ENCODE data around the gene INPP4B. TPM values are rescaled to one million over a fixed set of nuclear protein-coding genes. Genes with fewer than 3 reads are reported as not detected.

The INPP4B gene
- total and polyA plus RNA-seq, 7 experiments from 2014 or later: 52.8 to 77.5 (median 64.2) TPM

GRCh38 chr4:142297313-142297712, 548.8 kb downstream of the INPP4B start:
- POLR2A ChIA-PET: interaction anchor here (0.7 to 2.5 kb wide), 2 partner anchors 11 to 61 kb away, joined by 3 to 10 read pairs; no protein-coding TSS in a partner anchor
- Mint-ChIP-seq H3K27ac (peak overlapping the region in 2 of 9 donors; percentile 67 to 70), H3K4me1 (peaks cover 12 to 79% (median 57%) of the 10 kb centered on the region in 7 donors)

DNA sequence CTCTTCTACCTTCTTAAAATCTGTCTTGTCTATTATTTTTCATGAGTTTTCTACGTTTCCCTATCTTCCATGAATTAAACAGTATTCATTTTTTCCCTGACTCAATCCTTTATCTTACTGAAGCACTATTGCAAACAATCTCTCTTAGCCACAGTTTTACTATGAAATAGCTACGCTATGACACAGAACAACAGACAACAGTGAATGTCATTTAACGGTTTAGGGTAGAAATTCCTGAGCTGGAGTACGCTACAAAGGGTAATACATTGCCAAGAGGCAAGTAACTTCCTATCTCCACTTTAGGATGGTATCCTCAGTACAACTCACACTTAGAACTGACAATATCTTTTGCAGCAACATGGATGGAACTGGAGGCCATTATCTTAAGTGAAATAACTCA, 552.6 kb downstream of the INPP4B start:
- Histone ChIP-seq H3K9me3 (ENCODE audit: control insufficient read depth in 2 of 3, low read length in 3 of 3) (no peaks in the 10 kb centered on the region), H3K4me3 (ENCODE audit: low read length) (no peak overlapping the region), H3K27me3 (ENCODE audit: control insufficient read depth in 2 of 2, insufficient read depth in 2 of 2, low read length in 2 of 2) (no peaks in the 10 kb centered on the region), H3K27ac (ENCODE audit: low read depth, low read length) (no peak overlapping the region), H3K36me3 (ENCODE audit: control insufficient read depth in 2 of 3, insufficient read depth in 3 of 3, low read length in 3 of 3) (peaks cover 0 to 6% (median 3%) of the 10 kb centered on the region in 3 experiments), H3K4me1 (ENCODE audit: control insufficient read depth in 2 of 2, insufficient read depth in 2 of 2, low read length in 2 of 2) (no peaks in the 10 kb centered on the region)
- intact Hi-C loops (cut with micrococcal nuclease): no loop called here
- H3K27me3 Mint-ChIP-seq: no peaks in the 10 kb centered on the region
- H3K4me3 Mint-ChIP-seq: peak overlapping the region in 5 of 10 donors; percentile 1 to 25 (median 24)
- POLR2A ChIA-PET: interaction anchor here (0.6 to 1.1 kb wide), 2 partner anchors 15 to 382 kb away, joined by 3 to 4 read pairs; no protein-coding TSS in a partner anchor
- no peak for DNase-seq
- peaks cover 0 to 16% (median 5%) of the 10 kb centered on the region in 11 donors for H3K9me3 Mint-ChIP-seq
- H3K4me1 Mint-ChIP-seq: peaks cover 11 to 78% (median 56%) of the 10 kb centered on the region in 7 donors
- CTCF ChIA-PET: interaction anchor here (0.6 kb wide), 1 partner anchor 14 kb away, joined by 3 read pairs; no protein-coding TSS in a partner anchor
- peak overlapping the region in 6 of 9 donors; percentile 21 to 52 (median 34) for H3K27ac Mint-ChIP-seq
- peaks cover 22 to 79% (median 63%) of the 10 kb centered on the region in 5 donors for H3K36me3 Mint-ChIP-seq
- no peak for ATAC-seq

More at GRCh38 chr4:142297313-142297712, 548.8 kb downstream of the INPP4B start:
- H3K9me3 ChIP-seq (ENCODE audit: control insufficient read depth in 2 of 3, low read length in 3 of 3): no peaks in the 10 kb centered on the region
- H3K36me3 Mint-ChIP-seq: peaks cover 17 to 80% (median 72%) of the 10 kb centered on the region in 5 donors
- DNase-seq: no peak
- H3K27me3 ChIP-seq (ENCODE audit: control insufficient read depth in 2 of 2, insufficient read depth in 2 of 2, low read length in 2 of 2): no peaks in the 10 kb centered on the region
- H3K4me1 ChIP-seq (ENCODE audit: control insufficient read depth in 2 of 2, insufficient read depth in 2 of 2, low read length in 2 of 2): no peaks in the 10 kb centered on the region
- intact Hi-C loops (cut with micrococcal nuclease): no loop called here
- no peak overlapping the region for H3K4me3 ChIP-seq (ENCODE audit: low read length)
- CTCF ChIA-PET: no interaction called here
- peaks cover 0 to 18% (median 0%) of the 10 kb centered on the region in 11 donors for H3K9me3 Mint-ChIP-seq
- no peaks in the 10 kb centered on the region for H3K27me3 Mint-ChIP-seq
- H3K36me3 ChIP-seq (ENCODE audit: control insufficient read depth in 2 of 3, insufficient read depth in 3 of 3, low read length in 3 of 3): peaks cover 0 to 4% (median 3%) of the 10 kb centered on the region in 3 experiments
- ATAC-seq: no peak
- no peak overlapping the region for H3K4me3 Mint-ChIP-seq
- H3K27ac ChIP-seq (ENCODE audit: low read depth, low read length): no peak overlapping the region

DNA sequence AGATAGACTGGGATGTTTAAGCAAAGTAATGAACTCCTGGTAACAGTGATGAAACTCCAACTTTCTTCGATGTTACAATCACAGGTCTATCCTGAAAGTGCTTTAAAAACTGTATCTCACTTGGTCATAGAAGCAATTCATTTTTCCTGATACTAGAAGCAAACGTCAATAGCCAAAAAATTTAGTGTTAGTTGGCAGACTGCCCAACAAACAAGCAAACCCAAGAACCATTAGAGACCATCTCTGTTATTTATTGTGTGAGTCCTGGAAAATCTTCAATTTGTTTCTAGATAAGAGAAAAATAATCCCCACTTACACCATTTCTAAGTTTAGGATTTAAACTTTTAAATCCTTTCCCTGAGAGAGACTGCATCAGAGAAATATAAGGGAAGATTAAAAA, 553.9 kb downstream of the INPP4B start:
- ChIA-PET CTCF (no interaction called here), POLR2A (no interaction called here)
- Mint-ChIP-seq H3K4me1 (peaks cover 6 to 70% (median 48%) of the 10 kb centered on the region in 7 donors), H3K36me3 (peaks cover 22 to 69% (median 58%) of the 10 kb centered on the region in 5 donors), H3K9me3 (peaks cover 0 to 12% (median 5%) of the 10 kb centered on the region in 11 donors), H3K27me3 (no peaks in the 10 kb centered on the region), H3K27ac (peak overlapping the region in 3 of 9 donors; percentile 49 to 82 (median 77)), H3K4me3 (no peak overlapping the region)
- peaks cover 0 to 6% (median 3%) of the 10 kb centered on the region in 3 experiments for H3K36me3 ChIP-seq (ENCODE audit: control insufficient read depth in 2 of 3, insufficient read depth in 3 of 3, low read length in 3 of 3)
- no peaks in the 10 kb centered on the region for H3K27me3 ChIP-seq (ENCODE audit: control insufficient read depth in 2 of 2, insufficient read depth in 2 of 2, low read length in 2 of 2)
- no peak for DNase-seq
- intact Hi-C loops (cut with micrococcal nuclease): no loop called here
- ATAC-seq: no peak
- no peaks in the 10 kb centered on the region for H3K9me3 ChIP-seq (ENCODE audit: control insufficient read depth in 2 of 3, low read length in 3 of 3)
- no peak overlapping the region for H3K4me3 ChIP-seq (ENCODE audit: low read length)
- no peaks in the 10 kb centered on the region for H3K4me1 ChIP-seq (ENCODE audit: control insufficient read depth in 2 of 2, insufficient read depth in 2 of 2, low read length in 2 of 2)
- H3K27ac ChIP-seq (ENCODE audit: low read depth, low read length): no peak overlapping the region

DNA sequence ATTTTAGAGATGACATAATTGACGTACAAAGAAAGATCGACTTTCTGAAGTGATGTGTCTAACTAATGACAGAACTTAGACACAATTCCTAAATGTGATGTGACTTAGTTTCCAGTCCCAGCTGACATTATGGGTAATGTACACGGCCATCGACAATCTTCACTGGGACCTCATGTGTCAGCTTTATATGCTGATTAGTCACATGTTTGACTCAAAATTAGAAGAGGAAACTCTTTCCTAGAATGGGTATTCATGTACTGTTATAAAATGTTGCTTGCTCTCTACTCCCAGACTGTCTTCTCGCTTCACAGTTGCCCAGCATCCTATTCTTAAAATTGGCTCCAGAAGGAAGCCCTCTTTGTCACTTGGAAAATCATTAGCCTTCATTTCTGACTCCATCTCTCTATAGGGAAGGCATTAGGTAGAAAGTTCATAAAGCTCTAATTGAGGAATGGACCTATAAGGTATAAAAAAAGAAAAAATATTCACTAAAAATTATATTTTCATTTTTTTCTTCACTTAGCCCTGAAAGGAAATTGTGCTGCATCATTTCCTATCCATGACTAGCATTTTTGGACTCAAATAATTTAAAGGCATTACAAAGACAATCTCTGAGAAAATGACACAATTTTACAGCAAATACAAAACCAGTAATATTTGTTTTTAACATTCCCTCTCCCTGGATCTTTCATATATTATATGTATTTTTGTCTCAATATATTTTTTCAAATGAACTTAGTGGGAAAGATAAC, 554.6 kb downstream of the INPP4B start:
- intact Hi-C loops (cut with micrococcal nuclease): no loop called here
- ATAC-seq (no peak), DNase-seq (no peak)
- Mint-ChIP-seq H3K4me1 (peaks cover 10 to 71% (median 47%) of the 10 kb centered on the region in 7 donors), H3K27ac (peak overlapping the region in 6 of 9 donors; percentile 16 to 82 (median 42)), H3K36me3 (peaks cover 22 to 66% (median 53%) of the 10 kb centered on the region in 5 donors), H3K9me3 (peaks cover 0 to 12% (median 5%) of the 10 kb centered on the region in 11 donors), H3K27me3 (no peaks in the 10 kb centered on the region), H3K4me3 (peak overlapping the region in 1 of 10 donors; percentile 18)
- Histone ChIP-seq H3K36me3 (ENCODE audit: control insufficient read depth in 2 of 3, insufficient read depth in 3 of 3, low read length in 3 of 3) (peaks cover 0 to 6% (median 3%) of the 10 kb centered on the region in 3 experiments), H3K9me3 (ENCODE audit: control insufficient read depth in 2 of 3, low read length in 3 of 3) (no peaks in the 10 kb centered on the region), H3K4me1 (ENCODE audit: control insufficient read depth in 2 of 2, insufficient read depth in 2 of 2, low read length in 2 of 2) (no peaks in the 10 kb centered on the region), H3K27me3 (ENCODE audit: control insufficient read depth in 2 of 2, insufficient read depth in 2 of 2, low read length in 2 of 2) (no peaks in the 10 kb centered on the region), H3K27ac (ENCODE audit: low read depth, low read length) (no peak overlapping the region), H3K4me3 (ENCODE audit: low read length) (no peak overlapping the region)
- ChIA-PET POLR2A (interaction anchor here (0.7 to 0.9 kb wide), 2 partner anchors 51 to 432 kb away, joined by 3 read pairs; no protein-coding TSS in a partner anchor), CTCF (interaction anchor here (0.6 to 0.7 kb wide), 2 partner anchors 8 to 50 kb away, joined by 3 read pairs; no protein-coding TSS in a partner anchor)

DNA sequence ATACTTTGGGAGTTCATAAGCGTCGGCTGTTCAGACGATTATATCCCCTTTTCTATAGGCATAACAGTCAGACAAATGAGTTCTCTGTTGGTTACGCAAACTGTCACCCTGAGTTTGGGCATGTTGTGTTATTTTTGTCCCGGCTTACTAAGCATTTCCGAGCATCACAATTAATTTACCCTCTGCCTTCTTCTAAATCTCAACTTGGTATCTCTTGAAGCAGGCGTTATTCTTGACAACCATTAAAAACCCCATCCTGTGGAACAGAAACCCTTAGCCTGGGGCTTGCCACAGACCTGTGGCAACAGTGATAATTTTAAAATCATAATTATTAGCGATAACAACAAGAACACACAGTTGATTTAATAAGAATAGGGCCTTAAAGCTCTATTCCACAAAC, 558.7 kb downstream of the INPP4B start:
- Mint-ChIP-seq H3K9me3 (peaks cover 0 to 12% (median 5%) of the 10 kb centered on the region in 11 donors), H3K27ac (peak overlapping the region in 5 of 9 donors; percentile 5 to 61 (median 8)), H3K27me3 (no peaks in the 10 kb centered on the region), H3K4me1 (peaks cover 3 to 39% (median 16%) of the 10 kb centered on the region in 7 donors), H3K4me3 (no peak overlapping the region), H3K36me3 (peaks cover 12 to 39% (median 24%) of the 10 kb centered on the region in 5 donors)
- no peak overlapping the region for H3K27ac ChIP-seq (ENCODE audit: low read depth, low read length)
- ChIA-PET POLR2A (interaction anchor here (0.5 to 1.2 kb wide), 2 partner anchors 26 to 166 kb away, joined by 3 to 4 read pairs; no protein-coding TSS in a partner anchor), CTCF (interaction anchor here (0.6 kb wide), 1 partner anchor 372 kb away, joined by 3 read pairs; no protein-coding TSS in a partner anchor)
- H3K27me3 ChIP-seq (ENCODE audit: control insufficient read depth in 2 of 2, insufficient read depth in 2 of 2, low read length in 2 of 2): no peaks in the 10 kb centered on the region
- peaks cover 0 to 6% (median 0%) of the 10 kb centered on the region in 3 experiments for H3K36me3 ChIP-seq (ENCODE audit: control insufficient read depth in 2 of 3, insufficient read depth in 3 of 3, low read length in 3 of 3)
- no peaks in the 10 kb centered on the region for H3K9me3 ChIP-seq (ENCODE audit: control insufficient read depth in 2 of 3, low read length in 3 of 3)
- DNase-seq: no peak
- intact Hi-C loops (cut with micrococcal nuclease): loop anchor here (5.0 to 10.0 kb wide), 2 partner anchors 45 to 897 kb away; partner anchors contain the start of gene USP38 (in 1 of the 2)
- ATAC-seq: no peak
- peaks cover 7 to 15% of the 10 kb centered on the region in 2 donors for H3K4me1 ChIP-seq (ENCODE audit: control insufficient read depth in 2 of 2, insufficient read depth in 2 of 2, low read length in 2 of 2)
- no peak overlapping the region for H3K4me3 ChIP-seq (ENCODE audit: low read length)

DNA sequence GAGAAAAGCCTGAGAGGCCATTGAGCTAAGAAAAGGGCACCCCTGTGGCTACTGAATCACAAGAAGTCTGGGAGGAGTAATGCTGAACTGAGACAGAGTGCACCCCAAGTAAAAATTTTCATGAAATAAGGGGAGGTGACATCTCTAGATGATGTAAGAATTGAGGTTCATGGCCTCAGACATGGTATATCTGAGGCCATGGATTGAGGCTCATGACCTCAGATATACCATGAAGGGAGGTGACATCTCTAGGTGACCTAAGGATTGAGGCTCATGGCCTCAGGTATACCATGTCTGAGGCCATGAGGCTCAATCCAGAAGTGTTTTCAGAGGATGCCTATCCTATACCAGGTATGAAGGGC, 560.9 kb downstream of the INPP4B start:
- no peaks in the 10 kb centered on the region for H3K27me3 ChIP-seq (ENCODE audit: control insufficient read depth in 2 of 2, insufficient read depth in 2 of 2, low read length in 2 of 2)
- H3K4me1 ChIP-seq (ENCODE audit: control insufficient read depth in 2 of 2, insufficient read depth in 2 of 2, low read length in 2 of 2): peaks cover 7 to 15% of the 10 kb centered on the region in 2 donors
- Mint-ChIP-seq H3K27ac (no peak overlapping the region), H3K4me3 (no peak overlapping the region), H3K9me3 (peaks cover 0 to 7% (median 2%) of the 10 kb centered on the region in 11 donors), H3K36me3 (peaks cover 4 to 22% (median 11%) of the 10 kb centered on the region in 5 donors), H3K4me1 (peaks cover 3 to 38% (median 16%) of the 10 kb centered on the region in 7 donors), H3K27me3 (no peaks in the 10 kb centered on the region)
- ChIA-PET POLR2A (interaction anchor here (3.7 kb wide), 1 partner anchor 281 kb away, joined by 18 read pairs; no protein-coding TSS in a partner anchor), CTCF (interaction anchor here (0.7 to 2.8 kb wide), 4 partner anchors 9 to 561 kb away, joined by 3 to 17 read pairs (median 4); partner anchors contain the start of gene INPP4B)
- no peak overlapping the region for H3K27ac ChIP-seq (ENCODE audit: low read depth, low read length)
- intact Hi-C loops (cut with micrococcal nuclease): loop anchor here (5.0 to 10.0 kb wide), 2 partner anchors 47 to 900 kb away; partner anchors contain the start of gene USP38 (in 1 of the 2)
- peaks cover 0 to 6% (median 0%) of the 10 kb centered on the region in 3 experiments for H3K36me3 ChIP-seq (ENCODE audit: control insufficient read depth in 2 of 3, insufficient read depth in 3 of 3, low read length in 3 of 3)
- DNase-seq (no peak), ATAC-seq (no peak)
- no peaks in the 10 kb centered on the region for H3K9me3 ChIP-seq (ENCODE audit: control insufficient read depth in 2 of 3, low read length in 3 of 3)
- H3K4me3 ChIP-seq (ENCODE audit: low read length): no peak overlapping the region
